HepG2 (cell line): Measurements from ENCODE around the gene BST1. TPM values are rescaled to one million over a fixed set of nuclear protein-coding genes. Genes with fewer than 3 reads are reported as not detected.

Experiments
- ATAC-seq: fragments of 200-7000 bp; cut with Tn5 transposase; 3 replicates; pipeline ENCODE4 v1.9.1; 2020; ENCODE audit warnings: mild to moderate bottlenecking, moderate library complexity
- BruUV-seq: library from RNA; stranded (reverse); fragments of 400-500 nt; replicated peaks from 2 replicates; lab custom pipeline; 2021; lab: Mats Ljungman, UMichigan
- CTCF ChIA-PET: fragments of 300-600 bp; formaldehyde crosslinking; extraction: SDS; loops from one replicate; lab custom pipeline; 2021; ENCODE audit warnings: low total read pairs, inconsistent platforms, low intra/inter-chr PET ratio; lab: Yijun Ruan, JAX
- POLR2A ChIA-PET: fragments of 350-600 bp; sonication (Branson Sonifier 250); formaldehyde crosslinking; loops from one replicate; lab custom pipeline; 2020; ENCODE audit warnings: antibody characterized with exemption, inconsistent platforms; lab: Yijun Ruan, JAX
- DNase-seq: peaks from one replicate; pipeline ENCODE4 v3.0.0-alpha.2; 2015; ENCODE audit warnings: low spot score
- FAIRE-seq: peaks from 3 replicates; lab custom pipeline; 2011; peaks lifted over from hg19 to GRCh38; lab: Jason Lieb, UNC
- H2AFZ ChIP-seq: one replicate; pipeline ENCODE4 v1.6.1; 2011; ENCODE audit warnings: low read length, inconsistent platforms
- H3K27ac ChIP-seq: fragments of 300-600 bp; 3 replicates; pipeline ENCODE4 v1.8.0; 2011; ENCODE audit warnings: mixed run types, mild to moderate bottlenecking, mixed read lengths, low read length, inconsistent platforms; ENCODE audit not compliant: insufficient read depth; ENCODE audit errors: extremely low read length
- H3K27me3 ChIP-seq, 2 experiments: fragments of 200-600 bp in 1 of 2; 2 replicates in 1 of 2; 3 replicates in 1 of 2; pipeline versions ENCODE4 v1.6.0 to v1.8.0; 2011; ENCODE audit warnings: low read length in 2 of 2, mild to moderate bottlenecking in 2 of 2, moderate library complexity in 2 of 2, inconsistent platforms in 1 of 2; ENCODE audit not compliant: insufficient read depth in 2 of 2, control insufficient read depth in 1 of 2
- H3K36me3 ChIP-seq, 2 experiments: fragments of 200-600 bp in 1 of 2; replicated peaks in 1 of 2; 2 replicates in 1 of 2; 3 replicates in 1 of 2; pipeline versions ENCODE4 v1.5.1 to v1.8.0; 2011; ENCODE audit warnings: low read length in 2 of 2, inconsistent platforms in 1 of 2; ENCODE audit not compliant: insufficient read depth in 2 of 2, control insufficient read depth in 1 of 2
- H3K4me1 ChIP-seq: 2 replicates; pipeline ENCODE4 v1.5.1; 2012; ENCODE audit warnings: low read length, inconsistent platforms; ENCODE audit not compliant: insufficient read depth
- H3K4me2 ChIP-seq: 2 replicates; pipeline ENCODE4 v1.6.0; 2011; ENCODE audit warnings: low read depth, low read length, inconsistent platforms
- H3K4me3 ChIP-seq, 3 experiments: fragments of 200-600 bp in 1 of 3; sonication (generic), shearing (Covaris generic) in 1 of 3; replicated peaks in 1 of 3; 2 replicates each; pipeline ENCODE4 v1.5.1; 2011 to 2016; ENCODE audit warnings: low read length in 3 of 3, inconsistent platforms in 2 of 3, low read depth in 2 of 3, mild to moderate bottlenecking in 2 of 3, control low read depth in 1 of 3, mixed read lengths in 1 of 3; ENCODE audit not compliant: insufficient read depth in 1 of 3
- H3K79me2 ChIP-seq: one replicate; pipeline ENCODE4 v1.6.1; 2011; ENCODE audit warnings: low read length, inconsistent platforms; ENCODE audit not compliant: insufficient read depth
- H3K9ac ChIP-seq: 2 replicates; pipeline ENCODE4 v1.6.0; 2011; ENCODE audit warnings: mild to moderate bottlenecking, low read depth, low read length, inconsistent platforms; ENCODE audit not compliant: insufficient read depth
- H3K9me3 ChIP-seq: 2 replicates; pipeline ENCODE4 v1.5.1; 2012; ENCODE audit warnings: mild to moderate bottlenecking, low read length
- H4K20me1 ChIP-seq: 2 replicates; pipeline ENCODE4 v1.6.0; 2011; ENCODE audit warnings: inconsistent platforms, mild to moderate bottlenecking, low read length, moderate library complexity; ENCODE audit not compliant: insufficient read depth
- ASH2L ChIP-seq: fragments of 300-600, 200-600 bp; sonication (generic); IDR thresholded peaks from 2 replicates; pipeline ENCODE4 v1.7.0; 2017; ENCODE audit warnings: low read depth, mild to moderate bottlenecking, moderate library complexity, mixed read lengths, low read length; ENCODE audit not compliant: insufficient read length
- FOXM1 ChIP-seq: sonication (generic); formaldehyde crosslinking; IDR thresholded peaks from 2 replicates; pipeline ENCODE4 v1.5.0; 2020; ENCODE audit warnings: missing genetic modification reagents
- KDM2A ChIP-seq: sonication (generic); formaldehyde crosslinking; IDR thresholded peaks from 2 replicates; pipeline ENCODE4 v1.4.0; 2020; ENCODE audit warnings: low read depth, missing genetic modification reagents, borderline replicate concordance
- NAIF1 ChIP-seq: sonication (generic); formaldehyde crosslinking; IDR thresholded peaks from 2 replicates; pipeline ENCODE4 v1.5.0; 2020; ENCODE audit warnings: mild to moderate bottlenecking, missing genetic modification reagents, borderline replicate concordance
- NR2F1 ChIP-seq, 2 experiments: fragments of 450-650 bp in 1 of 2; formaldehyde crosslinking in 1 of 2; IDR thresholded peaks; 2 replicates each; pipeline versions ENCODE4 v1.5.0 to v1.6.1; 2016 to 2020; ENCODE audit warnings: mild to moderate bottlenecking in 1 of 2, missing compliant biosample characterization in 1 of 2, missing genetic modification reagents in 1 of 2, moderate library complexity in 1 of 2
- SIN3A ChIP-seq: IDR thresholded peaks from 2 replicates; pipeline ENCODE4 v1.6.1; 2011; ENCODE audit warnings: low read depth, mild to moderate bottlenecking, control low read depth, low read length, borderline replicate concordance
- SOX5 ChIP-seq: IDR thresholded peaks from 2 replicates; pipeline ENCODE4 v1.6.1; 2016; ENCODE audit warnings: borderline replicate concordance
- SP1 ChIP-seq, 2 experiments: fragments of 450-650 bp in 1 of 2; sonication (generic) in 1 of 2; formaldehyde crosslinking in 1 of 2; IDR thresholded peaks; 2 replicates each; pipeline versions ENCODE4 v1.4.0 to v1.6.1; 2016 to 2020; ENCODE audit warnings: missing genetic modification reagents in 1 of 2
- SP2 ChIP-seq: sonication (generic); formaldehyde crosslinking; IDR thresholded peaks from 2 replicates; pipeline ENCODE4 v1.5.1; 2020; ENCODE audit warnings: mild to moderate bottlenecking, missing genetic modification reagents
- SUZ12 ChIP-seq: fragments of 150-350 bp; IDR thresholded peaks from 2 replicates; pipeline ENCODE4 v1.6.1; 2014; ENCODE audit warnings: low read depth, low read length
- ZMYM3 ChIP-seq: sonication (generic); formaldehyde crosslinking; IDR thresholded peaks from 2 replicates; pipeline ENCODE4 v1.5.1; 2020; ENCODE audit warnings: mild to moderate bottlenecking, missing genetic modification reagents
- ZNF543 ChIP-seq: sonication (generic); formaldehyde crosslinking; IDR thresholded peaks from 2 replicates; pipeline ENCODE4 v1.4.0; 2020; ENCODE audit warnings: mild to moderate bottlenecking, missing genetic modification reagents
- ZSCAN21 ChIP-seq: sonication (generic); formaldehyde crosslinking; IDR thresholded peaks from 2 replicates; pipeline ENCODE4 v1.8.0; 2022; ENCODE audit warnings: mild to moderate bottlenecking, missing genetic modification reagents, moderate library complexity, borderline replicate concordance
- WGBS: methylation state at CpG from one replicate; pipeline ENCODE4 v1.1.6; 2017; ENCODE audit warnings: low lambda C conversion rate; 5-methylcytosine and 5-hydroxymethylcytosine counted together
- in situ Hi-C: cut with HindIII; loops from 2 replicates; pipeline ENCODE4 v1.10.0; 2017; ENCODE audit warnings: low pct_unique_long_range_greater_than_20kb; ENCODE audit not compliant: extremely low pct_ligation_motif_present
- intact Hi-C: fragments of 100-400 bp; cut with micrococcal nuclease; formaldehyde crosslinking; loops from one replicate; pipeline ENCODE4 v1.10.0; 2022; ENCODE audit not compliant: unreplicated experiment
- polyA plus RNA-seq, 8 experiments: library from polyadenylated mRNA; depleted of rRNA in 3 of 8; stranded (reverse) in 7 of 8; unstranded in 1 of 8; fragments of >200 nt; fragmentation: Illumina TruSeq in 4 of 8; extraction: Trizol in 4 of 8; gene quantifications; 2 replicates each; pipeline versions ENCODE4 v1.2.1 to v1.2.3, GENCODE V29; 2011 to 2016; ENCODE audit warnings: low read depth in 4 of 8, missing spikeins in 1 of 8, mixed read lengths in 1 of 8; ENCODE audit not compliant: insufficient read depth in 1 of 8
- total RNA-seq, 5 experiments: library from RNA; depleted of rRNA; stranded (reverse); fragments of >200 nt; fragmentation: Illumina TruSeq; extraction: Trizol; gene quantifications; 2 replicates each; pipeline ENCODE4 v1.2.3, GENCODE V29; 2016; ENCODE audit warnings: low read depth in 1 of 5
- TF ChIP-seq, protein P1 (sequence below), 2 experiments: IDR thresholded peaks; 2 replicates each; pipeline ENCODE4 v1.6.1; 2011 to 2012; ENCODE audit warnings: low read length in 2 of 2, borderline replicate concordance in 1 of 2, low read depth in 1 of 2, mild to moderate bottlenecking in 1 of 2, moderate library complexity in 1 of 2

The BST1 gene
- total and polyA plus RNA-seq, 2 of the 13 experiments (the other 11 are each of a cell fraction or from before 2014, with no cell fraction given), result 0.09 to 0.49 TPM

DNA sequence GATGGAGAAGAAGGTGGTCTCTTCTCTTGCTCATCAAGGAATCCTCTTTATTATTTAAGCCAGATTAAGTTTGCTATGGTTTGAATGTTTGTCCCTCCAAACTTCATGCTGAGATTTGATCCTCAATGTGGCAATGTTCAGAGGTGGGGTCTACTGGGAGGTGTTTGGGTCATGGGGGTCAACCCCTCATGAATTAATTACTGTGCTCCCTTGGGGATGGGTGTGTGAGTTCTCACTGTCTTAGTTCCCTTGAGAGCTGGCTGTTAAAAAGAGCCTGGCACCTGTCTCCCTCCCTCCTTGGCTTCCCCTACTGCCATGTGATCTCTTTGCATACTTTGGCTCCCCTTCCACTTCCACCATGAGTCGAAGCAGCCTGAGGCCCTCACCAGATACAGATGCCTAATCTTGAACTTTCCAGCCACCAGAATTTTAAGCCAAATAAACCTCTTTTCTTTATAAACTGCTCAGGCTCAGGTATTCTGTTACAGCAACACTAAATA is 39.3 kb downstream of the BST1 start:
- H3K27ac ChIP-seq, result no peak overlapping the region
- in situ Hi-C loops, result no loop called here
- H3K4me3 ChIP-seq, result no peak overlapping the region
- WGBS, result 0% methylated on average over 1 of the region's 1 CpG
- no peaks in the 10 kb centered on the region for H4K20me1 ChIP-seq
- H3K9ac ChIP-seq, result no peak overlapping the region
- no peak for ATAC-seq
- H3K36me3 ChIP-seq, result no peaks in the 10 kb centered on the region
- no peak overlapping the region for H3K4me2 ChIP-seq
- ChIA-PET CTCF (no interaction called here), POLR2A (no interaction called here)
- intact Hi-C loops, result no loop called here
- H2AFZ ChIP-seq, result no peak overlapping the region
- no peak for TF ChIP-seq SP2
- no peak for TF ChIP-seq ZNF543 (CRISPR knock-in tag)
- no peak for TF ChIP-seq NAIF1 (CRISPR knock-in tag)
- H3K4me1 ChIP-seq, result peaks cover 17% of the 10 kb centered on the region
- H3K79me2 ChIP-seq, result no peaks in the 10 kb centered on the region
- H3K27me3 ChIP-seq, result peaks cover 0 to 5% of the 10 kb centered on the region in 2 experiments; a peak in 3 of 5 replicates
- no TSS peak for BruUV-seq
- peaks cover 12% of the 10 kb centered on the region for H3K9me3 ChIP-seq
- FAIRE-seq, result no peak
- DNase-seq, result no peak

DNA sequence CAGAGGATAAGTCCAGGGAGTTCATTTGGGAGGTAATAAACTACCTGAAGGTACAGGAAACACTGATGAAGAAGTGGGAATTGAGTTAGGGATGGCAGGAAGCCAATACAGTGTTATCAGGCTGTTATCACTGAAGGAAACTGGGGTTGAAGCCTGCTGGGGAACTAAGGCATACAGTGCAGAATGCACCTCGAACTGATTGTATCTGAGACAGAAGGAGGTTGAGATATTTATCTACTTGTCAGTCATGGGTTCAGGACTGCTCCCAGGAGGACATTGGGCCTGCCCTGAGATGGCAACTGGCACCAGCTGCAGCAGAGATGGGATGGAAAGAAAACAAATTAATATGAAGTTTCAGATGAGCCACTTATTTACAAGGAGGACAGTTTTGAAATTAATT is 39.8 kb downstream of the BST1 start:
- ATAC-seq, result no peak
- no peak overlapping the region for H2AFZ ChIP-seq
- TF ChIP-seq ASH2L, result no peak
- no peak for TF ChIP-seq ZMYM3 (CRISPR knock-in tag)
- TF ChIP-seq SIN3A, result no peak
- no peak for TF ChIP-seq KDM2A (CRISPR knock-in tag)
- no peak for TF ChIP-seq SUZ12
- TF ChIP-seq, protein P1, sequence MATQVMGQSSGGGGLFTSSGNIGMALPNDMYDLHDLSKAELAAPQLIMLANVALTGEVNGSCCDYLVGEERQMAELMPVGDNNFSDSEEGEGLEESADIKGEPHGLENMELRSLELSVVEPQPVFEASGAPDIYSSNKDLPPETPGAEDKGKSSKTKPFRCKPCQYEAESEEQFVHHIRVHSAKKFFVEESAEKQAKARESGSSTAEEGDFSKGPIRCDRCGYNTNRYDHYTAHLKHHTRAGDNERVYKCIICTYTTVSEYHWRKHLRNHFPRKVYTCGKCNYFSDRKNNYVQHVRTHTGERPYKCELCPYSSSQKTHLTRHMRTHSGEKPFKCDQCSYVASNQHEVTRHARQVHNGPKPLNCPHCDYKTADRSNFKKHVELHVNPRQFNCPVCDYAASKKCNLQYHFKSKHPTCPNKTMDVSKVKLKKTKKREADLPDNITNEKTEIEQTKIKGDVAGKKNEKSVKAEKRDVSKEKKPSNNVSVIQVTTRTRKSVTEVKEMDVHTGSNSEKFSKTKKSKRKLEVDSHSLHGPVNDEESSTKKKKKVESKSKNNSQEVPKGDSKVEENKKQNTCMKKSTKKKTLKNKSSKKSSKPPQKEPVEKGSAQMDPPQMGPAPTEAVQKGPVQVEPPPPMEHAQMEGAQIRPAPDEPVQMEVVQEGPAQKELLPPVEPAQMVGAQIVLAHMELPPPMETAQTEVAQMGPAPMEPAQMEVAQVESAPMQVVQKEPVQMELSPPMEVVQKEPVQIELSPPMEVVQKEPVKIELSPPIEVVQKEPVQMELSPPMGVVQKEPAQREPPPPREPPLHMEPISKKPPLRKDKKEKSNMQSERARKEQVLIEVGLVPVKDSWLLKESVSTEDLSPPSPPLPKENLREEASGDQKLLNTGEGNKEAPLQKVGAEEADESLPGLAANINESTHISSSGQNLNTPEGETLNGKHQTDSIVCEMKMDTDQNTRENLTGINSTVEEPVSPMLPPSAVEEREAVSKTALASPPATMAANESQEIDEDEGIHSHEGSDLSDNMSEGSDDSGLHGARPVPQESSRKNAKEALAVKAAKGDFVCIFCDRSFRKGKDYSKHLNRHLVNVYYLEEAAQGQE (IDR thresholded peaks at IDR 0.05; ENCODE audit: borderline replicate concordance in 1 of 2, low read depth in 1 of 2, low read length in 2 of 2), result no peak
- no peak for TF ChIP-seq SP1 (IDR thresholded peaks at IDR 0.05)
- TF ChIP-seq SP1 (CRISPR knock-in tag; IDR thresholded peaks at IDR 0.05), result no peak
- TF ChIP-seq NR2F1 (CRISPR knock-in tag; IDR thresholded peaks at IDR 0.05), result no peak
- no peak for TF ChIP-seq FOXM1 (CRISPR knock-in tag)
- TF ChIP-seq SOX5 (CRISPR knock-in tag), result no peak
- TF ChIP-seq ZSCAN21 (CRISPR knock-in tag), result no peak

More for the DNA sequence above, 39.8 kb downstream of the BST1 start:
- in situ Hi-C loops, result no loop called here
- Histone ChIP-seq H3K4me2 (no peak overlapping the region), H3K79me2 (no peaks in the 10 kb centered on the region), H3K9me3 (peaks cover 12% of the 10 kb centered on the region), H3K9ac (no peak overlapping the region), H3K27ac (no peak overlapping the region), H4K20me1 (no peaks in the 10 kb centered on the region), H3K4me1 (peaks cover 17% of the 10 kb centered on the region), H3K27me3 (peaks cover 0 to 5% of the 10 kb centered on the region in 2 experiments; a peak in 3 of 5 replicates), H3K36me3 (no peaks in the 10 kb centered on the region), H3K4me3 (no peak overlapping the region)
- DNase-seq, result no peak
- intact Hi-C loops, result no loop called here
- 0% methylated on average over 1 of the region's 1 CpG for WGBS
- CTCF ChIA-PET, result no interaction called here
- POLR2A ChIA-PET, result no interaction called here
- no peak for FAIRE-seq
- no TSS peak for BruUV-seq
